Epithelial cell of esophagus (primary cell): ENCODE measurements around the gene HK1.

Source experiments
- DNase-seq: peaks from one replicate; pipeline ENCODE4 v3.0.0; 2010; ENCODE audit warnings: low read depth
- H3K4me3 ChIP-seq: 2 replicates; pipeline ENCODE4 v1.5.1; 2011; ENCODE audit warnings: mild to moderate bottlenecking, low read length, control low read depth
- CTCF ChIP-seq: IDR thresholded peaks from 2 replicates; pipeline ENCODE4 v1.5.1; 2011; ENCODE audit warnings: low read depth, mild to moderate bottlenecking, low read length, control low read depth, inconsistent platforms; ENCODE audit not compliant: insufficient read depth; ENCODE audit errors: missing control alignments

Gene HK1

GRCh38 chr10:69416695-69417094, 138.4 kb downstream of the HK1 start, which contains the start of gene TACR2:
Gene TACR2, minus strand, starts transcription at chr10:69416918. Its CDS starts 595 bp downstream, at chr10:69416323.
- no peak for TF ChIP-seq CTCF
- no peak for DNase-seq
- no peak within 1 kb of the TSS for H3K4me3 ChIP-seq

- DNase-seq: no peak
- TF ChIP-seq CTCF: no peak
- H3K4me3 ChIP-seq: no peak overlapping the region
Observed at GRCh38 chr10:69417542-69417941, 139.2 kb downstream of the HK1 start.

GRCh38 chr10:69418052-69418752, 139.9 kb downstream of the HK1 start:
- no peak for DNase-seq
- H3K4me3 ChIP-seq: no peak overlapping the region
- TF ChIP-seq CTCF: no peak

- no peak for DNase-seq
- no peak overlapping the region for H3K4me3 ChIP-seq
- TF ChIP-seq CTCF: no peak
Observed at GRCh38 chr10:69419096-69419743, 140.9 kb downstream of the HK1 start.

- TF ChIP-seq CTCF: no peak
- H3K4me3 ChIP-seq: no peak overlapping the region
- DNase-seq: no peak
Observed at GRCh38 chr10:69419744-69420126, 141.4 kb downstream of the HK1 start.

- no peak overlapping the region for H3K4me3 ChIP-seq
- peak; percentile 49 for DNase-seq
- no peak for TF ChIP-seq CTCF
Observed at GRCh38 chr10:69421611-69422308, 143.5 kb downstream of the HK1 start.
